Medulla oblongata (tissue), 1 donor: ENCODE data around the gene PDXDC1.
"Not testable (repeated sequence)": the region's sequence is repeated elsewhere in the genome, so short reads cannot be mapped to it uniquely, and the experiment has no call there.

Experiments
- DNase-seq: peaks from one replicate; pipeline ENCODE4 v3.0.0-alpha.2; 2015; ENCODE audit errors: extremely low spot score

Gene PDXDC1, protein sequence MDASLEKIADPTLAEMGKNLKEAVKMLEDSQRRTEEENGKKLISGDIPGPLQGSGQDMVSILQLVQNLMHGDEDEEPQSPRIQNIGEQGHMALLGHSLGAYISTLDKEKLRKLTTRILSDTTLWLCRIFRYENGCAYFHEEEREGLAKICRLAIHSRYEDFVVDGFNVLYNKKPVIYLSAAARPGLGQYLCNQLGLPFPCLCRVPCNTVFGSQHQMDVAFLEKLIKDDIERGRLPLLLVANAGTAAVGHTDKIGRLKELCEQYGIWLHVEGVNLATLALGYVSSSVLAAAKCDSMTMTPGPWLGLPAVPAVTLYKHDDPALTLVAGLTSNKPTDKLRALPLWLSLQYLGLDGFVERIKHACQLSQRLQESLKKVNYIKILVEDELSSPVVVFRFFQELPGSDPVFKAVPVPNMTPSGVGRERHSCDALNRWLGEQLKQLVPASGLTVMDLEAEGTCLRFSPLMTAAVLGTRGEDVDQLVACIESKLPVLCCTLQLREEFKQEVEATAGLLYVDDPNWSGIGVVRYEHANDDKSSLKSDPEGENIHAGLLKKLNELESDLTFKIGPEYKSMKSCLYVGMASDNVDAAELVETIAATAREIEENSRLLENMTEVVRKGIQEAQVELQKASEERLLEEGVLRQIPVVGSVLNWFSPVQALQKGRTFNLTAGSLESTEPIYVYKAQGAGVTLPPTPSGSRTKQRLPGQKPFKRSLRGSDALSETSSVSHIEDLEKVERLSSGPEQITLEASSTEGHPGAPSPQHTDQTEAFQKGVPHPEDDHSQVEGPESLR

GRCh38 chr16:14974656-14975417 is at the start of gene PDXDC1:
TSS of gene PDXDC1 (plus strand) at chr16:14975026. CDS start at chr16:14975200, 174 bp downstream.
- DNase-seq = peak; percentile 89

DNA sequence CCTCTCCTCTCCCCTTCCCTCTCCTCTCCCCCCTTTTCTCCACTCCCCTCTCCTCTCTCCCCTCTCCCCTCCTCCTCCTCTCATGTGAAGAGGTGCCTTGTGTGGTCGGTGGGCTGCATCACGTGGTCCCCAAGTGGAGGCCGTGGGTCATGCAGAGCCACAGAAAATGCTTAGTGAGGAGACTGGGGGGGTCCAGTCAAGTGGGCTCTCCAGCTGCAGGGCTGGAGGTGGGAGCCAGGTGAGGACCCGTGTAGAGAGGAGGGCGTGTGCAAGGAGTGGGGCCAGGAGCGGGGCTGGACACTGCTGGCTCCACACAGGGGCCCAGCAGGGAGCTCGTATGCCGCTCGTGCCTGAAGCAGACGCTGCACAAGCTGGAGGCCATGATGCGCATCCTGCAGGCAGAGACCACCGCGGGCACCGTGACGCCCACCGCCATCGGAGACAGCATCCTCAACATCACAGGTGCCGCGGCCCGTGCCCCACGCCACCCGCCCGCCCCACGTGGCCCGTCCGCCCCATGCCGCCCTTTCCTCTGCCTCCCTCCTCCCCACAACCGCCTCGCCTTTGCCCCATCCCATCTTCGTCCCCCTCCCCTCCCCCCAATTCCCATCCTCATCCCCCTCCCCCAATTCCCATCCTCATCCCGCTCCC is 46.6 kb upstream of the PDXDC1 start:
- DNase-seq = not testable (repeated sequence)

GRCh38 chr16:14929176-14929575 is 45.6 kb upstream of the PDXDC1 start:
- not testable (repeated sequence) for DNase-seq

GRCh38 chr16:14930246-14930645 is 44.6 kb upstream of the PDXDC1 start:
- DNase-seq = not testable (repeated sequence)

GRCh38 chr16:14930971-14931370 is 43.9 kb upstream of the PDXDC1 start:
- DNase-seq = not testable (repeated sequence)

- DNase-seq = not testable (repeated sequence)
Measured at GRCh38 chr16:14932581-14933375, 42.0 kb upstream of the PDXDC1 start.

GRCh38 chr16:14937143-14937542 is 37.7 kb upstream of the PDXDC1 start, which contains the start of gene NPIPA1:
TSS of gene NPIPA1 (plus strand) at chr16:14937443. CDS start at chr16:14937443, 0 bp downstream.
- DNase-seq = not testable (repeated sequence)

GRCh38 chr16:14937994-14938393 is 36.8 kb upstream of the PDXDC1 start:
- not testable (repeated sequence) for DNase-seq

GRCh38 chr16:14942686-14943085 is 32.1 kb upstream of the PDXDC1 start:
- DNase-seq = not testable (repeated sequence)

GRCh38 chr16:14955546-14956231 is 19.1 kb upstream of the PDXDC1 start:
- peak; percentile 43 for DNase-seq

- no peak for DNase-seq
Measured at GRCh38 chr16:14957576-14958322, 17.1 kb upstream of the PDXDC1 start.

DNA sequence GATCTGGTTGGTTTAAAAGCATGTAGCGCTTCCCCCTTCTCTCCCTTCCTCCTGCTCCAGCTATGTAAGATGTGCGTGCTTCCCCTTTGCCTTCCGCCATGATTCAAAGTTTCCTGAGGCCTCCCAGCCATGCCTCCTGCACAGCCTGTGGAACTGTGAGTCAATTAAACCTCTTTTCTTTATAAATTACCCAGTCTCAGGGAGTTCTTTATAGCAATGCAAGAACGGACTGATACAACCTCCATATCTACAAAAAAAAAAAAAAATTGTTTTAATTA is 16.6 kb upstream of the PDXDC1 start:
- no peak for DNase-seq

- DNase-seq = peak; percentile 68
Measured at GRCh38 chr16:14958970-14959369, 15.9 kb upstream of the PDXDC1 start.

DNA sequence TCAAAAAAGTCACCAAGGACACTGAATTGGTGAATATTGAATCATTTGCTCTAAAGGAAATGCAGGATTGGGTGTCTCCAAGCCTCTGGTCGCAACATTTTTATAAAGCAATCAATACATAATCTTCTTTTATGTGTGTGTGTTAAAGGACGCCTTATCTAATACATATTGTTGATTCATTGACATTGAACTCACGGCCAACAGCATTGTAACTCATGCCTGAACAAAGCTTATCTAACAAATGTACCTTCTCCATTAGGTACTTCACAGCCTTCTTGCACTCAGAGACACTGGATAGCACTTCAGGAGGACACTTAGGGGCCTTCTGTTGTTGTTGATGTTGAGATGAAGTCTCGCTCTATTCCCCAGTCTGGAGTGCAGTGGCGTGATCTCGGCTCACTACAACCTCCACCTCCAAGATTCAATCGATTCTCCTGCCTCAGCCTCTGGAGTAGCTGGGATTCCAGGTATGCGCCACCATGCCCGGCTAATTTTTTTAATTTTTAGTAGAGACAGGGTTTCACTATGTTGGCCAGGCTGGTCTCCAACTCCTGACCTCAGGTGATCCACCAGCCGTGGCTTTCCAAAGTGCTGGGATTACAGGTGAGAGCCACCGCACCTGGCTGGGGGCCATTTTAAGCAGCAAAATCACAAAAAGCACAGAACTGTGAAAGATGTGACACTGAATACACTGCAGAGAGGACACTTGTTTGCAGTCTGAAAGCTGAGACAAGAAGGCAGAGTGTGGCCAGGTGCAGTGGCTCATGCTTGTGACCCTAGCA is 13.2 kb upstream of the PDXDC1 start:
- no peak for DNase-seq

DNA sequence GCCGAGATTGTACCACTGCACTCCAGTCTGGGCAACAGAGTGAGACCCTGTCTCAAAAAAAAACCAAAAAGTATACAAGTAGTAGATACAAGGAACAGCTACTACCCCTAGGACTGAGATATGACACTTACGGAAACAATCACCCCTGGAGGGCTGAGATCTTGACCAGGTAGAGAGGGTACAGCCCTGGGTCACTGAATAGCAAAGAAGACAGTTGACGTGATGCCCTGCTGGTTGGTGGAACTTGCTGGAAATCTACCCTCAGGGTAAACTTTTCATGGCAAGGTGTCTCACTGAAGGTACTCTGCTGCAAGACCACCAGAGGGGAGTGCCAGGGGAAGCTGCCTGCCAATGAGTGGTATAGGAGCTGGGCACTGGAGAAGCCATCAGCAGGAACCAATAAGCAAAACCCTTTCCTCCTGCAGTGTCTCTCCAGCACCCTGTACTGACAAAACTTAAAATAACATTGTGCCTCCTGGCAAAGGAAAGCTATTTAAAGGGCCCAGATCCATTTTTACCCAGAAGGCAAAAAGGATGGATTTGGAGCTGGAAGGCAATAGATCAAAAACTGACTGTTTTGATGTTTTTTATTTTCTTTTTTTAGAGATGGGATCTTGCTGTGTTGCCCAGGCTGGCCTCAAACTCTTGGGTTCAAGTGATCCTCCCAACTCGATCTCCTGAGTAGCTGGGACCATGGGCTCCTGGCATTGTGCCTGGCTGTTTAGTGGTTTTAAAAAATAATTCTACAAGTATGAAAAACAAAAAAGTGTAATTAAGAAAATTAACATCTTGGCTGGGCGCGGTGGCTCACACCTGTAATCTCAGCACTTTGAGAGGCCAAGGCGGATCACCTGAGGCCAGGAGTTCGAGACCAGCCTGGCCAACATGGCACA is 11.3 kb upstream of the PDXDC1 start:
- DNase-seq = no peak

DNA sequence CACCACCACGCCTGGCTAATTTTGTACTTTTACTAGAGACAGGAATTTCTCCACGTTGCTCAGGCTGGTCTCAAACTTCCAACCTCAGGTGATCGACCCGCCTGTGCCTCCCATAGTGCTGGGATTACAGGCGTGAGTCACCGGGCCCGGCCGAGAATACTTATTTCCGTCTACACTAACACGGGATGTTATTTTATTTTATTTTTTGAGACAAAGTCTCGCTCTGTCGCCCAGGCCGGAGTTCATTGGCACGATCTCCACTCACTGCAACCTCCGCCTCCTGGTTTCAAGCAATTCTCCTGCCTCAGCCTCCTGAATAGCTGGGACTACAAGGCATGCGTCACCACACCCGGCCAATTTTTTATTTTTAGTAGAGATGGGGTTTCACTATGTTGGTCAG is 9.5 kb upstream of the PDXDC1 start:
- DNase-seq = no peak

- DNase-seq = not testable (repeated sequence)
Measured at GRCh38 chr16:14969795-14970194, 5.0 kb upstream of the PDXDC1 start.
